ENCODE data around the gene SETD5. TPM values are rescaled to one million over a fixed set of nuclear protein-coding genes. Genes with fewer than 3 reads are reported as not detected.

Gene SETD5
- total RNA-seq, 1 donor from 2014 or later = 161 TPM

DNA sequence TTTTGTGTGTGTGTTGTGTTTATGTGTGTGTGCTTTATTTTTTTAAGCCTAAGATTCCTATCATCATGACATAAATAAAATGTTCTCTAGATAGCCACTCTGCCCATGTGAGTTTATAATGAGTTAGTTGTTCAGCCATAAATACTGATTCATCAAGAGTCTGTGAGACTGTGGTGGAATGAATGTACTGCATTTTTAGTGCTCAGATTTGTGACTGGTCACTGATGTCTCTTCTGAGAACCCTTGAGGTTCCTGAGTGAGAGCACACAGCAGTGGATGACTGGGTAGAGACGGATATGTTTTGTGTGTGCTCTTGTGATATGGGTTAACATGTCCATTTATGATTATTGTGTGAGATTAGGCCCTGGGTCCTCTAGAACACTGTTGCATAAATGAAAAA, 51.2 kb downstream of the SETD5 start:
- Mint-ChIP-seq H3K27me3 (ENCODE audit: unreplicated experiment) (no peaks in the 10 kb centered on the region), H3K4me3 (ENCODE audit: unreplicated experiment) (no peak overlapping the region), H3K27ac (ENCODE audit: unreplicated experiment) (no peak overlapping the region), H3K4me1 (ENCODE audit: unreplicated experiment) (peaks cover 3% of the 10 kb centered on the region), H3K36me3 (ENCODE audit: unreplicated experiment) (peaks cover 74% of the 10 kb centered on the region), H3K9me3 (ENCODE audit: unreplicated experiment) (no peaks in the 10 kb centered on the region)
- no peak for DNase-seq (ENCODE audit: extremely low spot score, unreplicated experiment)
- TF ChIP-seq CTCF (IDR thresholded peaks at IDR 0.05) = no peak

GRCh38 chr3:9450126-9450525, 52.7 kb downstream of the SETD5 start:
- Mint-ChIP-seq H3K9me3 (ENCODE audit: unreplicated experiment) (no peaks in the 10 kb centered on the region), H3K36me3 (ENCODE audit: unreplicated experiment) (peaks cover 65% of the 10 kb centered on the region), H3K27me3 (ENCODE audit: unreplicated experiment) (no peaks in the 10 kb centered on the region), H3K27ac (ENCODE audit: unreplicated experiment) (no peak overlapping the region), H3K4me3 (ENCODE audit: unreplicated experiment) (no peak overlapping the region), H3K4me1 (ENCODE audit: unreplicated experiment) (peaks cover 3% of the 10 kb centered on the region)
- TF ChIP-seq CTCF (IDR thresholded peaks at IDR 0.05) = no peak
- no peak for DNase-seq (ENCODE audit: extremely low spot score, unreplicated experiment)

GRCh38 chr3:9450991-9451390, 53.6 kb downstream of the SETD5 start:
- no peaks in the 10 kb centered on the region for H3K27me3 Mint-ChIP-seq (ENCODE audit: unreplicated experiment)
- peaks cover 3% of the 10 kb centered on the region for H3K4me1 Mint-ChIP-seq (ENCODE audit: unreplicated experiment)
- H3K4me3 Mint-ChIP-seq (ENCODE audit: unreplicated experiment) = no peak overlapping the region
- H3K36me3 Mint-ChIP-seq (ENCODE audit: unreplicated experiment) = peaks cover 65% of the 10 kb centered on the region
- H3K27ac Mint-ChIP-seq (ENCODE audit: unreplicated experiment) = no peak overlapping the region
- no peaks in the 10 kb centered on the region for H3K9me3 Mint-ChIP-seq (ENCODE audit: unreplicated experiment)
- TF ChIP-seq CTCF (IDR thresholded peaks at IDR 0.05) = no peak
- no peak for DNase-seq (ENCODE audit: extremely low spot score, unreplicated experiment)

DNA sequence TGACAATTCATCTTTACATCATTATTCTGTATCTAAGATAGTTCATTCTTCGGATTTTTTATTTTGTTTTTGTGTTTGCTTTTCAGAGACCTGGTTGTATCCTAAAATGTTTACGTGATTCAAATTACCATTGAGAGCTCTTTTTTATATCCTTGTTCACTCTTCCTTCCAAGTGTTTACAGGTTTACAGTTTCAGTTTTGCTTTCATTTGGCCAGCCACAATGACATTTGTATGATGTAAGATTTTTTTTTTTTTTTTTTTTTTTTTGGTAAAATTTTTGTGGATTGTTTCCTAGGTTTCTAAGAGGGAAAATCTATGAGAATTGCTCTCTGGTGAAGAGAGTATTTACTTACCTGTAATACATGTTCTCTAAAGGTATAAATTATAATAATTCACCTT, 55.0 kb downstream of the SETD5 start:
- no peaks in the 10 kb centered on the region for H3K9me3 Mint-ChIP-seq (ENCODE audit: unreplicated experiment)
- no peak overlapping the region for H3K4me3 Mint-ChIP-seq (ENCODE audit: unreplicated experiment)
- H3K27ac Mint-ChIP-seq (ENCODE audit: unreplicated experiment) = peak overlapping the region; percentile 44
- no peaks in the 10 kb centered on the region for H3K27me3 Mint-ChIP-seq (ENCODE audit: unreplicated experiment)
- H3K4me1 Mint-ChIP-seq (ENCODE audit: unreplicated experiment) = peaks cover 3% of the 10 kb centered on the region
- DNase-seq (ENCODE audit: extremely low spot score, unreplicated experiment) = no peak
- TF ChIP-seq CTCF (IDR thresholded peaks at IDR 0.05) = no peak
- peaks cover 58% of the 10 kb centered on the region for H3K36me3 Mint-ChIP-seq (ENCODE audit: unreplicated experiment)

DNA sequence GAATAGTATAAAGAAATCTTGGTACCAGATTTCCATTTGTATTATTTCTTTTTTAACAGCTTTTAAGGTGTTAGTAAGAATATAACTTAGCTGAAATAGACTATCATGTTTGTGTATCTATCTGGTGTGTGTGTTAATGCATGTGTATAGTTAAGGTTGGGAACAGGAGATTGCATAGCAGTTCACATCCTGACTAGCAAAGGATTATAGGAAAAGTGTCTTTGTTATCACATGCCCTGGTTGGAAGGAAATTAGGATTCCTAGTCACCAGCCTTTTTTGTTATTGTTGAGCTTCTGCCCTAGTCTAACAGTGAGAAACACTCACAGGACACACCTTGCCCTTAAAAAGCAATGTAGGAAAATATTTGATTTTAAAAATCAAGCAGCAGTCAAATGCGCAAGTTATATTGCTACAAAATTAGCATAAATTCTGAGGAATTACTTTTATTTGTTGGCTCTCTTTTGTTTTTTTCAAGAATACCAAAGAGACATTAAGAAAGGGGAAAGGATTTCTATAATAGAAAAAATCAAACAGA, 58.2 kb downstream of the SETD5 start:
- peaks cover 50% of the 10 kb centered on the region for H3K36me3 Mint-ChIP-seq (ENCODE audit: unreplicated experiment)
- H3K27ac Mint-ChIP-seq (ENCODE audit: unreplicated experiment) = no peak overlapping the region
- no peaks in the 10 kb centered on the region for H3K27me3 Mint-ChIP-seq (ENCODE audit: unreplicated experiment)
- H3K4me3 Mint-ChIP-seq (ENCODE audit: unreplicated experiment) = no peak overlapping the region
- no peak for DNase-seq (ENCODE audit: extremely low spot score, unreplicated experiment)
- TF ChIP-seq CTCF (IDR thresholded peaks at IDR 0.05) = no peak
- peaks cover 3% of the 10 kb centered on the region for H3K4me1 Mint-ChIP-seq (ENCODE audit: unreplicated experiment)
- no peaks in the 10 kb centered on the region for H3K9me3 Mint-ChIP-seq (ENCODE audit: unreplicated experiment)
